Measurements from ENCODE around the gene CLHC1. TPM values are rescaled to one million over a fixed set of nuclear protein-coding genes. Genes with fewer than 3 reads are reported as not detected.

CLHC1 gene
- total and polyA plus RNA-seq, 2 donors (not counting 1 experiment from before 2014, with no cell fraction given) = 2.0 to 12.8 TPM

- Histone ChIP-seq H3K4me3 (ENCODE audit: control extremely low read depth in 1 of 5, extremely low read depth in 1 of 5, insufficient read depth in 1 of 5, low read depth in 2 of 5, low read length in 4 of 5) (no peak overlapping the region), H3K79me2 (ENCODE audit: control insufficient read depth, insufficient read depth, low read length) (no peaks in the 10 kb centered on the region), H3K4me2 (replicated peaks; ENCODE audit: low read depth, low read length, poor library complexity, severe bottlenecking) (no peak overlapping the region), H2AFZ (ENCODE audit: insufficient read depth, low read depth, low read length, poor library complexity, severe bottlenecking) (no peak overlapping the region), H3K27me3 (replicated peaks in 1 of 4; ENCODE audit: control extremely low read depth in 1 of 4, control insufficient read depth in 3 of 4, insufficient read depth in 4 of 4, low read length in 3 of 4) (no peaks in the 10 kb centered on the region), H3K36me3 (replicated peaks in 1 of 2; ENCODE audit: control extremely low read depth in 1 of 2, control insufficient read depth in 1 of 2, extremely low read depth in 1 of 2, insufficient read depth in 2 of 2, low read length in 1 of 2) (no peaks in the 10 kb centered on the region), H3K27ac (ENCODE audit: low read length in 2 of 2) (no peak overlapping the region), H3K4me1 (ENCODE audit: control insufficient read depth in 2 of 2, insufficient read depth in 2 of 2, low read length in 2 of 2) (peaks cover 20 to 33% of the 10 kb centered on the region in 2 donors), H3K9me3 (ENCODE audit: control extremely low read depth in 1 of 3, control insufficient read depth in 2 of 3, insufficient read depth in 1 of 3, low read length in 2 of 3) (no peaks in the 10 kb centered on the region), H3K9ac (ENCODE audit: low read length) (no peak overlapping the region), H4K20me1 (ENCODE audit: control insufficient read depth, insufficient read depth, low read length, poor library complexity, severe bottlenecking) (no peaks in the 10 kb centered on the region)
- no peaks in the 10 kb centered on the region for H3K9me3 Mint-ChIP-seq (ENCODE audit: insufficient read depth)
- ChIA-PET POLR2A (no interaction called here), CTCF (interaction anchor here (1.0 to 1.1 kb wide), 2 partner anchors 12 to 29 kb away, joined by 3 to 4 read pairs; no protein-coding TSS in a partner anchor)
- 100% methylated on average over 5 of the region's 5 CpGs for WGBS (ENCODE audit: insufficient coverage)
- peaks cover 26% of the 10 kb centered on the region for H3K4me1 Mint-ChIP-seq
- no peak overlapping the region for H3K4me3 Mint-ChIP-seq
- no peak for DNase-seq
- no peak for TF ChIP-seq EZH2 (IDR thresholded peaks at IDR 0.05; ENCODE audit: borderline replicate concordance, insufficient read depth, low read depth, low read length, poor library complexity, severe bottlenecking)
- no peak for TF ChIP-seq CTCF (IDR thresholded peaks at IDR 0.05)
- ATAC-seq (ENCODE audit: low read depth) = no peak
- H3K27me3 Mint-ChIP-seq = no peaks in the 10 kb centered on the region
- intact Hi-C loops (cut with micrococcal nuclease) = no loop called here
- H3K27ac Mint-ChIP-seq = no peak overlapping the region
Observed at GRCh38 chr2:55138882-55139229, 93.2 kb downstream of the CLHC1 start.

DNA sequence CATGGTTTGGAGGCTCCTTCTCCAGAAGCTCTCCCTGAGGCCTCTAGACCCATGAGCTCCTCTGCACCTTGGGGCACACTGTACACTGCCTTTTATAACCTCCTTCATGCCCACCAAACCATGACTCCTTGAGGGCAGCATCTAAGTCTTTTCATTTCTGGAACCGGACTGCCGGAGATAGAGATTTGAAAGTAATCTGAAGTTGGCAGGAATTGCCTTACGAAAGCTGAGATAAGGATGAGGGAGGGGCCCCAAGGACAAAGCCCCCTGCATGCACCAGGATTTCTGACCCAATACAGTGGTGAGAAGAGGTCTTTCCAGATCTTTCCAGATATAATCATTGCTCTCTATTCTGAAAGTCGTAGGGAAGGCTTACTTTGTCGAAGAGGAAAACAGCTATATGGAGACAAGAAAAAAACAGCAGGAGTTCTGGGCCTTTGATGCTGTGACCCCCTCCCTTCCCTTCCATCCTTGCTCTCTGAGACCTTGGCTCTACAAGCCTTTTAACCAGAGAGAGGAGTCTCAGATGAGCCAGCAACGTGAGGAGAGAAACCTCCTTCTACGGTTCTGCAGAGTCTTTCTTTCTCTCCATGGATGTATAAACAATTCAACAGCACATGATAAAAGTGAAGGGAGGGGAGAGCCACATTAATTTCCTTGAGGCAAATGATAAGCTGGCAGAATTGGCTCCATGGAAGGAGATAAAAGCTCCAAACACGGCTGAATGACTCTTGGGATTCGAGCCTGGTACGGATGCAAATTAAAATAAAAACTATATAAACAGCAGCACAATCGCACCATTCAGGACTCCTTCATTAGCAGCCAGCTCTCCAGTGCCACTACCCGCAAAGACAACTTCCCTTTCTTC is 93.8 kb downstream of the CLHC1 start:
- ChIA-PET POLR2A (no interaction called here), CTCF (interaction anchor here (1.0 to 1.1 kb wide), 2 partner anchors 13 to 30 kb away, joined by 3 to 4 read pairs; no protein-coding TSS in a partner anchor)
- Histone ChIP-seq H3K27ac (ENCODE audit: low read length in 2 of 2) (no peak overlapping the region), H2AFZ (ENCODE audit: insufficient read depth, low read depth, low read length, poor library complexity, severe bottlenecking) (no peak overlapping the region), H3K4me1 (ENCODE audit: control insufficient read depth in 2 of 2, insufficient read depth in 2 of 2, low read length in 2 of 2) (peaks cover 24 to 39% of the 10 kb centered on the region in 2 donors), H3K79me2 (ENCODE audit: control insufficient read depth, insufficient read depth, low read length) (no peaks in the 10 kb centered on the region), H3K27me3 (replicated peaks in 1 of 4; ENCODE audit: control extremely low read depth in 1 of 4, control insufficient read depth in 3 of 4, insufficient read depth in 4 of 4, low read length in 3 of 4) (no peaks in the 10 kb centered on the region), H3K9me3 (ENCODE audit: control extremely low read depth in 1 of 3, control insufficient read depth in 2 of 3, insufficient read depth in 1 of 3, low read length in 2 of 3) (no peaks in the 10 kb centered on the region), H3K36me3 (replicated peaks in 1 of 2; ENCODE audit: control extremely low read depth in 1 of 2, control insufficient read depth in 1 of 2, extremely low read depth in 1 of 2, insufficient read depth in 2 of 2, low read length in 1 of 2) (no peaks in the 10 kb centered on the region), H3K9ac (ENCODE audit: low read length) (no peak overlapping the region), H4K20me1 (ENCODE audit: control insufficient read depth, insufficient read depth, low read length, poor library complexity, severe bottlenecking) (no peaks in the 10 kb centered on the region), H3K4me3 (ENCODE audit: control extremely low read depth in 1 of 5, extremely low read depth in 1 of 5, insufficient read depth in 1 of 5, low read depth in 2 of 5, low read length in 4 of 5) (no peak overlapping the region), H3K4me2 (replicated peaks; ENCODE audit: low read depth, low read length, poor library complexity, severe bottlenecking) (no peak overlapping the region)
- Mint-ChIP-seq H3K27me3 (no peaks in the 10 kb centered on the region), H3K27ac (no peak overlapping the region), H3K4me3 (no peak overlapping the region), H3K4me1 (peaks cover 32% of the 10 kb centered on the region), H3K9me3 (ENCODE audit: insufficient read depth) (no peaks in the 10 kb centered on the region)
- intact Hi-C loops (cut with micrococcal nuclease) = no loop called here
- ATAC-seq (ENCODE audit: low read depth) = no peak
- no peak for TF ChIP-seq EZH2 (IDR thresholded peaks at IDR 0.05; ENCODE audit: borderline replicate concordance, insufficient read depth, low read depth, low read length, poor library complexity, severe bottlenecking)
- DNase-seq = no peak
- WGBS (ENCODE audit: insufficient coverage) = 71% methylated on average over 4 of the region's 12 CpGs

All from B cell (primary cell).